AG04449 (cell line): ENCODE results near the gene PRKCH.

Source experiments
- CTCF ChIA-PET: fragments of 350-600 bp; formaldehyde crosslinking; extraction: SDS; loops from one replicate; lab custom pipeline; 2021; ENCODE audit warnings: antibody characterized with exemption; lab: Yijun Ruan, JAX
- POLR2A ChIA-PET: fragments of 400-600, 350-600 bp; formaldehyde crosslinking; extraction: SDS; loops from one replicate; lab custom pipeline; 2020; ENCODE audit warnings: antibody characterized with exemption, inconsistent platforms; lab: Yijun Ruan, JAX
- DNase-seq: peaks from one replicate; pipeline ENCODE4 v3.0.0-alpha.2; 2010; ENCODE audit warnings: low read depth, low spot score
- H3K4me3 ChIP-seq: 2 replicates; pipeline ENCODE4 v1.5.1; 2011; ENCODE audit warnings: low read depth, mild to moderate bottlenecking, control low read depth, low read length
- TF ChIP-seq, protein P1 (sequence below): IDR thresholded peaks from one replicate; pipeline ENCODE4 v1.5.1; 2011; ENCODE audit warnings: mild to moderate bottlenecking, moderate library complexity, low read length, control low read depth, inconsistent platforms; ENCODE audit not compliant: insufficient read depth; ENCODE audit errors: missing control alignments

PRKCH gene

DNA sequence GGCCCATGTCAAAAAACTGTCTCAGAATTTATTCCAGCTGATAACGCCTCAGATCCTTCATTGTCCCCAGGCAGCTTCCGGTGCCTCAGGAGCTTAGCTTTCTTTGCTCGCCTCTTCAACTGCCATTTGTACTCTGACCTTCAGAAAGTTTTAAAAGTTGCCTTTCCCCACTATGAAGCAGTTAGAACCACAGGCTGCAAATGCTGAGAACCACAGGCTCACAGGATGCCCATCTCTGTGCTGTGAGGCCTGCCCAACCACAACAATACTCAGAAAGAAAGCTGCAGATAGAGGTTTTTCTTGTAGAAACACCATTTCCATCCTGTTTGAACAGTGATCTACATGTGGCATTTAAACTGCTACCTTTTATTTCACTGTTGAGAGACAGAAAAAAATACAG, 131.1 kb downstream of the PRKCH start:
- ChIA-PET POLR2A (no interaction called here), CTCF (interaction anchor here (0.8 to 1.7 kb wide), 2 partner anchors 385 to 674 kb away, joined by 5 read pairs; no protein-coding TSS in a partner anchor)
- no peak for DNase-seq
- TF ChIP-seq, protein P1, sequence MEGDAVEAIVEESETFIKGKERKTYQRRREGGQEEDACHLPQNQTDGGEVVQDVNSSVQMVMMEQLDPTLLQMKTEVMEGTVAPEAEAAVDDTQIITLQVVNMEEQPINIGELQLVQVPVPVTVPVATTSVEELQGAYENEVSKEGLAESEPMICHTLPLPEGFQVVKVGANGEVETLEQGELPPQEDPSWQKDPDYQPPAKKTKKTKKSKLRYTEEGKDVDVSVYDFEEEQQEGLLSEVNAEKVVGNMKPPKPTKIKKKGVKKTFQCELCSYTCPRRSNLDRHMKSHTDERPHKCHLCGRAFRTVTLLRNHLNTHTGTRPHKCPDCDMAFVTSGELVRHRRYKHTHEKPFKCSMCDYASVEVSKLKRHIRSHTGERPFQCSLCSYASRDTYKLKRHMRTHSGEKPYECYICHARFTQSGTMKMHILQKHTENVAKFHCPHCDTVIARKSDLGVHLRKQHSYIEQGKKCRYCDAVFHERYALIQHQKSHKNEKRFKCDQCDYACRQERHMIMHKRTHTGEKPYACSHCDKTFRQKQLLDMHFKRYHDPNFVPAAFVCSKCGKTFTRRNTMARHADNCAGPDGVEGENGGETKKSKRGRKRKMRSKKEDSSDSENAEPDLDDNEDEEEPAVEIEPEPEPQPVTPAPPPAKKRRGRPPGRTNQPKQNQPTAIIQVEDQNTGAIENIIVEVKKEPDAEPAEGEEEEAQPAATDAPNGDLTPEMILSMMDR, result no peak
- no peak overlapping the region for H3K4me3 ChIP-seq

DNA sequence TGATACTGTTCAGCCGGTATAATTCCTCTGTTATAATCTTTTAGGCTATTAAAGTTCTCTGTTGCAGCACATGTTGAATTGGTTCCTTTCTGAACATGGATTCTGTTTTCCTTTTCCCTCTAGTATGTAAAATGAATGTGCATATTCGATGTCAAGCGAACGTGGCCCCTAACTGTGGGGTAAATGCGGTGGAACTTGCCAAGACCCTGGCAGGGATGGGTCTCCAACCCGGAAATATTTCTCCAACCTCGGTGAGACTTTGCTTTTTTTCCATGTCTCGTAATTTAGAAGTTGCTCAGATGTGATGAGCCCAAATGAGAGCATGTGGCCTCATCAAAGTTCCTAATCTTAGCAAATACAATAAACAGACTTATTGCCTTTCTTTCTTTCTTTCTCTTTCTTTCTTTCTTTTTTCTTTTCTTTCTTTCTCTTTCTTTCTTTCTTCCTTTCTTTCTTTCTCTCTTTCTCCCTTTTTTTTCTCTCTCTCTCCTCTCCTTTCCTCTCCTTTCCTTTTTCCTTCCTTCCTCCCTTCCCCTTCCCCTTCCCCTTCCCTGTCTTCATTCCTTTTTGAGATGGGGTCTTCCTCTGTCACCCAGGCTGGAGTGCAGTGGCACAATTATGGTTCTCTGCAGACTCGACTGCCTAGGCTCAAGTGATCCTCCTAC, 131.9 kb downstream of the PRKCH start:
- ChIA-PET CTCF (interaction anchor here (0.8 kb wide), 1 partner anchor 384 kb away, joined by 5 read pairs; no protein-coding TSS in a partner anchor), POLR2A (interaction anchor here (0.7 kb wide), 1 partner anchor 384 kb away, joined by 3 read pairs; no protein-coding TSS in a partner anchor)
- TF ChIP-seq, protein P1, result no peak
- no peak overlapping the region for H3K4me3 ChIP-seq
- no peak for DNase-seq

DNA sequence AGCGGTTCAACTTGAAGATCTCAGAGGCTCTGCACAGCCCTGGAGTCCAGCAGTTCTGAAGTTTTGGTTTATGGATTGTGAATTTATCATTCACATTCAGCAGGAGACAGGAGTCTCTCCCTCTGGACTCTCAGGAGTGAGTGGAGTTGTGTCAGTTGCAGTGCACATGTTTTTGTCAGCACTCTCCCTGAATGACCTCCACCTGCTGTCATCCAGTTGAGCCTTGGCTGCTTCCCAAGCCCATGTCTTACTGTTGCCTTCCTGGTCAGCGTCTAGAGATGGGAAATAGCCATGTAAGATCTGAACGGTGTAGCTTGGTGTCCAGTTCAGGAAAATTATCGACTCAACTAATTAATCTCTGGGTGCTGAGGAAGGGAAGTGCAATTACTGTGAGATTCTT, 133.2 kb downstream of the PRKCH start:
- TF ChIP-seq, protein P1, result no peak
- POLR2A ChIA-PET, result no interaction called here
- DNase-seq, result no peak
- H3K4me3 ChIP-seq, result no peak overlapping the region
- CTCF ChIA-PET, result interaction anchor here (0.8 to 5.6 kb wide), 3 partner anchors 383 to 671 kb away, joined by 4 to 113 read pairs (median 5); no protein-coding TSS in a partner anchor

DNA sequence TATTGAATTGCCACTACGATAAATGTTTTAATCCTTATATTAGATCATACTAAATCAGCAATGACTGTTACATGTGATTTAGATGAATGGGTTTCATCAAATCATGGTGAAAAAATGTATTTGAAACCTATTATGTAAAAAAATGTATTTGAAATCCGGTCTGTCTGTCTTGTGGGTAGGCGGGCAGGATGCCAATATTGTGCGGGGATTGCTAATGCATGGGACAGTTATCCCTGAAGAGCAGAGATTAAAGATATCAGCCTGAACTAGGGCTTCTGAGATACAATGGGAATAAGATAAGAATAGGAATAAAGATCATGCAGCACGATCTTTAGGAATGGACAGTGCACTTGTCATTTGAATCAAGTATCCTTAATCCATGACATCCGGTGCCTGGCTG, 134.0 kb downstream of the PRKCH start:
- DNase-seq, result no peak
- CTCF ChIA-PET, result interaction anchor here (1.0 to 5.6 kb wide), 8 partner anchors 291 to 676 kb away, joined by 3 to 113 read pairs (median 4); no protein-coding TSS in a partner anchor
- H3K4me3 ChIP-seq, result no peak overlapping the region
- POLR2A ChIA-PET, result no interaction called here
- TF ChIP-seq, protein P1, result no peak

DNA sequence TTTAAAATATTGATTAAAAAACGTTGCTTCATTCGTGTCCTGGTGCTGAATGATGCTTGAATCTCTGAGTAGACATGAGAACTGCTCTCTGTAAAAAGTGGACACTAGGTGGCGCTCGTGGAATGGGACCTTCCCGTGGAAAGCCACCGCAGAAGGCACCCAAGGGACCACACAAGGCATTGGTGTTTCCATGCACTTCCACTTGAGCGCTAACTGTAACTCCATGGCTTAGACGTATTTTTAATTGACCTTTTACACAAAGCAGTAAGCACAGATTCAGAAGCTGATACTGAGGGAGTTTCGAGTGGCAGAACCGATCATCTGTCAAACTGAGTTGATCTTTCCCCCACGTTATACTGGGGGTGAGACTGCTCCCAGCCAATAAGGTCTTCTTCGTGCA, 135.3 kb downstream of the PRKCH start:
- ChIA-PET POLR2A (no interaction called here), CTCF (interaction anchor here (0.6 to 5.6 kb wide), 20 partner anchors 9 to 669 kb away, joined by 3 to 113 read pairs (median 4); partner anchors contain the start of gene SNAPC1)
- TF ChIP-seq, protein P1, result peak; percentile 80
- no peak for DNase-seq
- H3K4me3 ChIP-seq, result no peak overlapping the region

DNA sequence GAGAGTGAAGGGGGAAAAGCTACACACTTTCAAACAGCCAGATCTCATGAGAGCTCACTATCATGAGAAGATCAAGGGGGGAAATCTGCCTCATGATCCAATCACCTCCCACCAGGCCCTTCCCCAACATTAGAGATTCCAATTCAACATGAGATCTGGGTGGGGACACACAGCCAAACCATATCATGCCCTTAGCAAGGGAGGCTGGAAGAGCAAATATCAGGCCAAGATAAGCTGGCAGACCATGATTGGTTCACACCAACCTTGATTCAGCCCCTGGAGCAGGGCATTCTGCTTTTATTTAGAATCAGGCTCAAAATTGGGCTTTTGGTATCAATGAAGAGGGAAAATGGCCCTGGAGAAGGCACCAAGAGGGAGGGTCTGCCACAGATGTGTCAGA, 137.4 kb downstream of the PRKCH start:
- POLR2A ChIA-PET, result no interaction called here
- no peak for DNase-seq
- no peak overlapping the region for H3K4me3 ChIP-seq
- CTCF ChIA-PET, result interaction anchor here (5.6 kb wide), 1 partner anchor 379 kb away, joined by 113 read pairs; no protein-coding TSS in a partner anchor
- TF ChIP-seq, protein P1, result no peak
